Activated CD8-positive, alpha-beta memory T cell treated with anti-CD3 and anti-CD28 coated beads, Interleukin-2, amount 50 U/mL, for 48 hours (primary cell): ENCODE data around the gene P4HA1.

ENCODE experiments used
- DNase-seq: peaks from one replicate; pipeline ENCODE4 v3.0.0-alpha.2; 2020

Gene P4HA1

DNA sequence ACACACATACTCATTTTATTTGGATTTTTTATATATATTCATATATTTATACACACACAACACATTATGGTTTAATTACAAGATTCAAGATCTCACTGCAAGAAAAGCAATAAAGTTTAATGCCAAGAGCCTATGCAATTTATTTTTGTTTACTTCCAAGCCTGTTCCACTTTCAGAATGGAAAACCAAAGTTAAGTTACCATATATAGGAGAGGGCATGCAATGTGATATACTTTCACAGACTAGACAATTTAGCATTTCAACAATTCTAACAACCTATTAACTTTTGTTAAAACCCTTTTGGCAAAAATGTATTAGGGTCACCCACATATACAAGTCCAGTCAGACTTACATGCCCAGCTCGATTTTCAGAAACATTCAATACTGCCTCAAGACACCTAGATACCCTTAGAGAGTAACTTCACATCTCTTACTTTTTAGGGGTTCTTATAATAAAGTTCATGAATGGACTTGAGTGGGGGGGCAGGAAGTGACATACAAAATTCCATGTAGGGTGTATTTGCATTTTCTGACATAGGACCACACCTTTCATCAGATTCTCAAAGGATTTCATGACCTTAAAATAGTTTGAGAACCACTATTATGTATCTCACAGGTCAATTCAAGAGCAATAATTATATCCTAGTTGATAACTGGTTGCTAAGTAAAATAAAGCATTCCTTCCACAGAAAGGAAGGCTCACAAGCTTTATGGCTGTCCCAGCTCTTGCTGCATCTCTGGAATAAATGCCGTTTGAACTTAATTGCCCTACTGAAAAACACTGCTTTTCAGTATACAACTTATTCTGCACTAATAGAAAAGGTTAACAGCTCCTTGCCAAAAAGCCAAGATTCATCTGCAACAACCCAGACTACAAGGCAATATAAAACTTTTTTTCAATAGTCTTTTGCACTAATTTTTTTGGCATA is 2.5 kb downstream of the P4HA1 start:
- DNase-seq: no peak

- DNase-seq: no peak
These were observed 3.8 kb downstream of the P4HA1 start for GRCh38 chr10:73092830-73093229.

GRCh38 chr10:73088304-73088703 is 8.4 kb downstream of the P4HA1 start:
- no peak for DNase-seq

DNA sequence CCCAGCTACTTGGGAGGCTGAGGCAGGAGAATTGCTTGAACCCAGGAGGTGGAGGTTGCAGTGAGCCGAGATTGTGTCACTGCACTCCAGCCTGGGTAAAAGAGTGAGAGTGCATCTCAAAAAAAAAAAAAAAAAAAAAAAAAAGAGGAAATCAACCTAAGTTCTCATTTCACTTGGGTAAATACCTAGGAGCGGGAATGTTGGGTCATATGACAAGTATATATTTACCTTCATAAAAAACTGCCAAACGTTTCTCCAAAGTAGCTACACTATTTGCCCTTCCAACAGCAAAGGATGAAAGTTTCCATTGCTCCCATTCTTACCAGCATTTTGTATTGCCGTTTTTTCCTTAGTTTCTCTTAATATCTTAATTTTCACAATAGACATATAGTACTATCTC is 9.8 kb downstream of the P4HA1 start:
- DNase-seq: no peak

DNA sequence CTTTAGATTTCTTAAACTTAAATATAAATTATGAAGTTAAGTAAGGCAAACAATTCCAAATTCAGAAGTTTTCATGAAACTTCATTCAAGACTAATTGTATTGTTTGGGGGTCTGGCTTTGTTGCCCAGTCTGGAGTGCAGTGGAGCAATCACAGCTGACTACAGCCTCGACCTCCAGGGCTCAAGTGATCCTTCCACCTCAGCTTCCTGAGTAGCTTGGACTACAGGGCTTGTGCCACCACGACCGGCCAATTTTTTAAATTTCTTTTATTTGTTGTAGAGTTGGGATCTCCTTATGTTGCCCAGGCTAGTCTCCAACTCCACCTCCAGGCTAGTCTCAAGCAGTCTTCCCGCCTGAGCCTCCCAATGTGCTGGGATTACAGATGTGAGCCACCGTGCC is 12.5 kb downstream of the P4HA1 start:
- DNase-seq: no peak

DNA sequence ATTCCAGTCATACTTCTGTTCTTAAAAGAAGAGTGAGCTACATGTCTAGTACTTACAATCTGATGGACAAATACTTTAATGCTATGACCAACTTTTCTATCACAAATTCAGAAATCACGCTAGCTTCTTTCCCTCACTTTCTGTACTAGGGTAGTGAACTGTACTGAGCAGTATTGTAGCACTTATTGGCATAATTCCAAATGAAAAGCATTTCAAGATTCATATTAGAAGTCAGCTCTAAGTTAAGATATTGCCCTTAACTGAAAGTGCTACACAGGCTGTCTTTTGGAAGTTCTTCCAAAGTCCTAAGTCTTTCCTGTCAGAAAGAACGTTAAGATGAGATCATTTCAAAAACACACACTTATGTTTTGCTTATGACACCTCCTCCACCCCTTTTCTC is 13.4 kb downstream of the P4HA1 start:
- no peak for DNase-seq

- DNase-seq: no peak
These were observed 16.7 kb downstream of the P4HA1 start for GRCh38 chr10:73079779-73080541.

DNA sequence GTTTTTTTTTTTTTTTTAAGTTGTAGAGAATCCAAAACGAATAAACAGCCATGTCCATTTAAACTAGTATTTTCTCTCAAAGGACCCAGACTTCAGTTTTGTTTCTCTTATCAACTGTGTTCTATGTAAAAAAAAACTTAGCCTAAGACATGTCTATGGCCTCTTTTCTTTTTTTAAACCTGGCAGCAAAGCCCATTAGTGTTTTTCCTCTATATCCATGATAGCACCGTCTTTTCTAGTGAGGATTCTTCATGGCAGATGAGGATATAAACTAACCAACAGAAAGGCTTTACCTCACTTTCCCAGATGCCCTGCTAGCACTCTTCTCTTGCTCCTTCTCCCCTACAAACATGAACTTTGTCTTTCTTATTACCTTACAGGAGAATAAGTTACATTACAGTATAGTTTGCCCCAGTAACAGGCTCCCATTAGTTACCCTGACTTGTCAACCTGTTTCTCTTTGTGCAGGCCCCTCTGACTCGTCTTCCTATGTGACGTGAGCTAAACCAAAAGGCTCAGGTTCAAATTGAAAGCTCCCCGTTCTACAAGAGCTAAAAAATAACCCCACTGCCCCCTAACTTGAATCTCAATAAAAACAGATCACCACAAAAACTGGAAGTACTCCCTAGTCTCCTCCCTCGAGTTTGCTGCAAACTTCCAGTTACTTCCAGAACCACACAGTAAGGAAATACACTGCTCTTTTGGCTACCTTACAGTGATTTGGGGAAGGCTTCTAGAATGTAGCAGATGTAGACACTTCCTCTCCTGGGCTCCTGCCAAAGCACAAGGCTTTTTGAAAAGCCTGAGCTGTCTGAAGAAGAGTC is 20.1 kb downstream of the P4HA1 start:
- no peak for DNase-seq

GRCh38 chr10:73075829-73076228 is 20.8 kb downstream of the P4HA1 start:
- DNase-seq: no peak

DNA sequence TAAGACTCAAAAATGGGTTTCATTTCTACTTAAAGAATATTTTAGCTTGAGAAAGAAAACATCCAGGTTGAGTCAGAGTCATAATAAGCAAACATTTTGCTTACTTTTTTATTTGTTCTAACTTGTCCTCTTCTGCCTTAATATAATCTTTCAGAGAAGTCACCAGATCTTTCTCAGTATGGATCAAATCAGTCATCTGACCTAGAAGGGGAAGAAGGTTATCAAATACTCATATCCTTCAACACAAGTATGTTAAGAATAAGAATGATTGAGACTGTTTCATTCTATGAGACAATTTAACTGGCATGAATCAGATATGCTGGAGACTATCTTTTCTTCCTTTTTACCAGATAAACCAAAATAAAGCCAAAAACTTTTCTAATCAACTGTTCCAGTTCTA is 23.0 kb downstream of the P4HA1 start:
- DNase-seq: no peak

DNA sequence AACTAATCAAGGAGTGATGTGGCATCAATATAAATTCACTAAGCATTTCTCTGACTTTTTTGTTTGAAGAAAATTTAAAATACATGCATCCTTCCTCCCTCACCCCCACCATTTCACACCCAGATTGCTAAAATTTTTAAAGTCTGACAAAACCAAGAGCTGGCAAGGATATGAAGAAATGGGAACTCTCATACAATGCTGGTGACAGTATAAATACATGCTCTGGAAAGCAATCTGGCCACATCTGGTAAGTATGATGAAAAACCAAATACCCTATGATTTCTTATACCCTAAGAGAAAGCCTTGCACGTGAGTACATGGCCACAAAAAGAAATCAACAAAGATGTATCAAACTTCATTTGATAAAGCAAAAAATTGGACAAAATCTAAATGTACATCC is 31.2 kb downstream of the P4HA1 start:
- no peak for DNase-seq

- no peak for DNase-seq
These were observed 34.9 kb downstream of the P4HA1 start for GRCh38 chr10:73061743-73062142.

- DNase-seq: no peak
These were observed 35.7 kb downstream of the P4HA1 start for GRCh38 chr10:73060738-73061635.

DNA sequence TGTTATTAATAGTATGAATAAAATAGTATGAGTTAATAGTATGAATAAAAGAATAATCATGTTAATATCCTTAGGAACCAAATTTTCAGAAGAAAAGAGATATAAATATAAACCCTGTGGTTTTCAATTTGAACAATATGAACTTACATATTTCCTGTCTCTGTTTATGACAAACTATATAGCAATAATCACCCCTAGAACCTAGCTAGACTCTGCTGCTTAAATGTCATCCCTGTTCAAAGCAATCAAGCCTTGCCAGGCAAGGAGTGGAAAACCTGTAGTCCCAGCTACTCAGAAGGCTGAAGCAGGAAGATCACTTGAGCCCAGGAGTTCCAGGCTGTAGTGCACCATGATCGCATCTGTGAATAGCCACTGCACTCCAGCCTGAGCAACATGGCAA is 36.5 kb downstream of the P4HA1 start:
- no peak for DNase-seq

GRCh38 chr10:73058057-73058591 is 38.5 kb downstream of the P4HA1 start:
- DNase-seq: no peak

DNA sequence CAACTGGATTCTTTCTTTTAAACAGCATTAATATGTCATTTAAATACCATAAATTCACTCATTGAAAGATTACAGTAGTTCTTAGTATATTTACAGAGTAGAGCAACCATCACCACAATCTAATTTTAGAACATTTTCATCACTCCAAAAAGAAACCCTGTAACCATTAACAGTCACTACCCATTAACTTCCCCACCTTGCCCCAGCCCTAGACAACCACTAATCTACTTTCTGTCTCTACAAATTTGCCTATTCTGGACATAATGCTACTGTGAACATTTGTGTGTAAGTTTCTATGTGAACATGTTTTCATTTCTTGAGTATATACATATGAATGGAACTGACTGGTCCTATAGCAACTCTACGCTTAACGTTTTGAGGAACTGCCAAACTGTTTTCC is 42.4 kb downstream of the P4HA1 start:
- DNase-seq: no peak

DNA sequence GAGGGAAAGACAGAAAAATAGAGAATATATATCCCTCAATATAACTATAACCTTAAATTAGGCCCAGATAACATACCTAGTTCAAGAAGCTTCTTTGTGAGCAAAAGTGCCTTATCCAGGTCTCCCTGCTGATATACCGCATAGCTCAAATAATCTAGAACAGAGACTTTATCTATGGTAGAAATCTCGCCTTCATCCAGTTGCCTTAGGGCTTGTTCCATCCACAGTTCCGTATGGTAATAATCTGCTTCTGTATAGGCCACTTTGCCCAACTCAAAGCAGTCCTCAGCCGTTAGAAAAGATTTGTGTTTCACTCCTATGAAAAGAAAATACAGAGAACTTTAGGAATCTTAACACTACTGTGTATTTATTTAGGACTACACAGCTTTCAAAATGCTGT is 43.4 kb downstream of the P4HA1 start:
- DNase-seq: no peak

- no peak for DNase-seq
These were observed 52.0 kb downstream of the P4HA1 start for GRCh38 chr10:73044378-73045285.

- DNase-seq: no peak
These were observed 52.8 kb downstream of the P4HA1 start for GRCh38 chr10:73043766-73044377.

DNA sequence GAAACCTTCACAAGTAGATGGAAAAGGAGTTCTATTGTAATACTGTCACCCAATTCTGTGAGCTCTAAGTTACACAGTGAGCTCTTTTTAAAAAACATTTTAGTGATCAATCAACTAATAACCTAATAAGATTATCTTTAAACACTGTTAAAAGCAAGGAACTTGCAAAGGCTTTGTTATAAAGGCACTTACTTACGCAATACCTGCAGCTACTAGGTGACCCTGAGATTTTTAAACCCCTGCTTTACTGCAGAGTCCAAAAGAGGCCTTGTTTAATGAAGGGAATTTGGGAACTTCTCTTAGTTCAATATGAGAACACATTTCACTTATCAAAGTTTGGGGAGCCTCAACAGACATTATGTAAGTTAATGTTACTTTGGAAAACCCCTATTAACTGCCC is 53.3 kb downstream of the P4HA1 start:
- no peak for DNase-seq
